ENCODE data around the gene CTDP1. TPM values are rescaled to one million over a fixed set of nuclear protein-coding genes. Genes with fewer than 3 reads are reported as not detected.
"Not testable (repeated sequence)": the region's sequence is repeated elsewhere in the genome, so short reads cannot be mapped to it uniquely, and the experiment has no call there.

CTDP1 gene
- total RNA-seq, 1 donor from 2014 or later: 15.7 TPM

DNA sequence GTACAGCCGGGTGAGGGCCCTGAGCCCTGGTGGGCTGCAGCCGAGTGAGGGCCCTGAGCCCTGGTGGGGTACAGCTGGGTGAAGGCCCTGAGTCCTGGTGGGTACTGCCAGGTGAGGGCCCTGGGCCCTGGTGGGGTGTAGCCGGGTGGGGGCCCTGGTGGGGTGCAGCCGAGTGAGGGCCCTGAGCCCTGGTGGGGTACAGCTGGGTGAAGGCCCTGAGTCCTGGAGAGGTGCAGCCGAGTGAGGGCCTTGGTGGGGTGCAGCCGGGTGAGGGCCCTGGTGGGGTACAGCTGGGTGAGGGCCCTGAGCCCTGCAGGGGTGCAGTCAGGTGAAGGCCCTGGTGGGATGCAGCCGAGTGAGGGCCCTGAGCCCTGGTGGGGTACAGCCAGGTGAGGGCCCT is 37.5 kb downstream of the CTDP1 start:
- ATAC-seq (no peak), DNase-seq (ENCODE audit: low spot score) (no peak)
- intact Hi-C loops (cut with DNase I): no loop called here

DNA sequence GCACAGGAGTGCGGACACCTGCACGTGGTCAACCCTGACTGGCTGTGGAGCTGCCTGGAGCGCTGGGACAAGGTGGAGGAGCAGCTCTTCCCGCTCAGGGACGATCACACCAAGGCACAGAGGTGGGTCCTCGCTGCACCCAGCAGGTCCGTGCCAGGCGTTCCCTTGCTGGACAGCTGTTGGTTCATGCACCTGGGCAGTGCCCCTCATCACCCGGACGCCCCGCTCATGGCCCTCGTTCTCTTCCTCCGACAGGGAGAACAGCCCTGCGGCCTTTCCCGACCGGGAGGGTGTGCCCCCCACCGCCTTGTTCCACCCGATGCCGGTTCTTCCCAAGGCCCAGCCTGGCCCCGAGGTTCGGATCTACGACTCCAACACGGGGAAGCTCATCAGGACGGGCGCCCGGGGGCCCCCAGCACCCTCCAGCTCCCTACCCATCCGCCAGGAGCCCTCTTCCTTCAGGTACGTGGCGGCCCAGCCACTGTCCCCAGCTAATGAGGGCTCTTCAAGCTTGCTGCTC is 38.0 kb downstream of the CTDP1 start:
- no peak for DNase-seq (ENCODE audit: low spot score)
- intact Hi-C loops (cut with DNase I): no loop called here
- ATAC-seq: no peak

DNA sequence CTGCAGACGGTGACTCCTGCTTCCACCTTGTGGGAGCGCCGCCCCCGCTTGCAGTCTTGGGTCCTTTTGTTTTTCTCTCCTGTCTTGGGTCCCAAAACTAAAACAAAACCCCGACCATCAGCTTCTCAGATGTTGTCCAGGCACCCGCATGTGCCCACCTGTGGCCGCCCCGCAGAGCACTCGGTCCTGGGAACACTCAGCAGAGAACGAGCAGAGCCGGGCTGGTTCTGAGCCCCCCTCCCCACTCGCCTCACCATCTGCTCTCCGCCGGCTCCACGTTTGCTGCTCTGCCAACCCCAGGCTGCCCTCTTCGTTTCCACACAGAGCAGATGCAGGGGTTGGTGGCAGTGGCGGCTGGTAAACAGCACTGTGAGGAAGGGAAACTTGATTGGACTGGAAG is 38.5 kb downstream of the CTDP1 start:
- DNase-seq (ENCODE audit: low spot score) (no peak), ATAC-seq (no peak)
- intact Hi-C loops (cut with DNase I): no loop called here

DNA sequence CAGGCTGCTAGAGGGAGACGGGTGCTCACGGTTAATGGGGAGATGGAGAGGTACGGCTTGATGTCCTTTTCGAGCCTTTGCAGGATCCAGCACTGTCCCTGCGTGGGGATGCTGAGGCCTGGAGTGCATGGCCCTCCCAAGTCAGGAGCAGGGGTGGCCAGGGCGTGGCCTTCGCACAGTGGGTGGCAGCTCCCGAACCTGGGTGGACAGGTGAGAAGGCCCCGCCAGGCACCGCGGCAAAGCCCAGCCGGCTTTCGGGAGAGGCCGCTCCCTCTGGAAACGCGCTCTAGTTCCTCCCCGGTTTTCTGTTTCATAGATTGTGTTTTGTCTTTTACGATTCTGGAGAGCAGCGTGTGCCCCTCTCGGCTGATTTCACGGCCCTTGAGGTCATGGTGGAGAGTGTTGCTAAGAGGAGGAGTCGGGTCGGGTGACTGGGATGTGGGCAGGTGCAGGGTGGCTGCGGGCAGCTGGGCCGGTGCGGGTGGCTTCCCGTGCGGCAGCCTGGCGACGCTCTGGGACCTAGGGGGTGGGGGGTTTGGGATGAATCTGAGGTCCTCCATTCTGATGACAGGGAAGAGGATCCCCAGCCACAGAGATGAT is 39.4 kb downstream of the CTDP1 start:
- intact Hi-C loops (cut with DNase I): no loop called here
- ATAC-seq (no peak), DNase-seq (ENCODE audit: low spot score) (no peak)

DNA sequence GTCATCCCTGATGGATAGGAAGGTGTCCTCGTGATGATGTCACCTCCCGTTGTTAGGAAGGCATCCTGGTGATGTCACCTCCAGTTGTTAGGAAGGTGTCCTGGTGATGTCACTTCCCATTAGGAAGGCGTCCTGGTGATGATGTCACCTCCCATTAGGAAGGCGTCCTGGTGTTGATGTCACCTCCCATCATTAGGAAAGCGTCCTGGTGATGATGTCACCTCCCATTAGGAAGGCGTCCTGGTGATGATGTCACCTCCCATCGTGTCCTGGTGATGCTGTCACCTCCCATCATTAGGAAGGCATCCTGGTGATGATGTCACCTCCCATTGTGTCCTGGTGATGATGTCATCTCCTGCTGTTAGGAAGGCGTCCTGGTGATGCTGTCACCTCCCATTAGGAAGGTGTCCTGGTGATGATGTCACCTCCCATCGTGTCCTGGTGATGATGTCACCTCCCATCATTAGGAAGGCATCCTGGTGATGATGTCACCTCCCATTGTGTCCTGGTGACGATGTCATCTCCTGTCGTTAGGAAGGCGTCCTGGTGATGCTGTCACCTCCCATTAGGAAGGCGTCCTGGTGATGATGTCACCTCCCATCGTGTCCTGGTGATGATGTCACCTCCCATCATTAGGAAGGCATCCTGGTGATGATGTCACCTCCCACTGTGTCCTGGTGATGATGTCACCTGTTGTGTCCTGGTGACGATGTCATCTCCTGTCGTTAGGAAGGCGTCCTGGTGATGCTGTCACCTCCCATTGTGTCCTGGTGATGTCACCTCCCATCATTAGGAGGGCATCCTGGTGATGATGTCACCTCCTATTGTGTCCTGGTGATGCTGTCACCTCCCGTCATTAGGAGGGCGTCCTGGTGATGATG is 40.1 kb downstream of the CTDP1 start:
- DNase-seq (ENCODE audit: low spot score); intact Hi-C loops (cut with DNase I); ATAC-seq: not testable (repeated sequence)

DNA sequence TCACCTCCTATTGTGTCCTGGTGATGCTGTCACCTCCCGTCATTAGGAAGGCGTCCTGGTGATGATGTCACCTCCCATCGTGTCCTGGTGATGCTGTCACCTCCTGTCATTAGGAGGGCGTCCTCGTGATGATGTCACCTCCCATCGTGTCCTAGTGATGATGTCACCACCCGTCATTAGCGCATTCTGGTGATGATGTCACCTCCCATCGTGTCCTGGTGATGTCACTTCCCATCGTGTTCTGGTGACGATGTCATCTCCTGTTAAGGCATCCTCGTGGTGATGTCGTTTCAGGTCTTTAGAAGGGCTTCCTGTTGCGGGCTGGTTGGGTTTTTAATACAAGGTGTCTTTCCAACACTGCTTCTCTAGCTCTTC is 40.7 kb downstream of the CTDP1 start:
- DNase-seq (ENCODE audit: low spot score) (no peak), ATAC-seq (no peak)
- intact Hi-C loops (cut with DNase I): no loop called here

DNA sequence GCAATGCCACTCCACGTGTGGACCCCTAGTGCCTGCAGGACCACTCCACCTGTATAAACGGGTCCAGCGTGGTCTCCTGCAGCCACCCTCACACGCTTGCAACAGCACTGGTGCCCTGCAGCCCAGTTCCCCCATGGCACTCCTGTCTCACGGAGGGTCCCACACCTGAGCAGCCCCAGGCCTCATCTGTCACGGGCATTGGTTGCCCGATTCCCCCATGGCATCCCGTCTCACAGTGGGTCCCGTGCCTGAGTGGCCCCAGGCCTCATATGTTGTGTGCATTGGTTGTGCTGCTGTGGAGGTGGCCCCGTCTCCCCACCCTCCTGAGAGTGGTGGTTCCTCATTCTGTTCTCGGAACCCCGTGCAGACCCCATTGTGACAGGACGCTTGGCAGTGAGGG is 43.4 kb downstream of the CTDP1 start:
- ATAC-seq: no peak
- intact Hi-C loops (cut with DNase I): no loop called here
- no peak for DNase-seq (ENCODE audit: low spot score)

DNA sequence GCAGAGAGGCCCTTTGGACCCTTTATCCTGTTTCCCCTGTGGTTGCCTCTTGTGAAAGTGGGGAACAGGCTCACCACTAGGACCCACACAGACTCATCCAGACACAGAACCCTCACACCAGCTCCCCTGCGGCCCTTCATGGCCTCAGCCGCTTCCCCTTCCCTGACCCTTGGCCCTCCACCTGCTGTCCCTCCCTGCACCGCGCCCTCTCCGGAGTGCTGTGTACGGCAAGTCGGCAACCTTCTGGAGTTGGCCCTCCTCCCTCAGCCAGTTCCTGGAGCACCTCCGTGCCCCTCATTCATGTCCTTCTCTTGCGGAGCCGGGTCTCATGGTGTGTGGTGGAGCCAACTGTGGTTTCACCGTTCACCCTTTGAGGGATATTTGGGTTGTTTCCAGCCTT is 44.0 kb downstream of the CTDP1 start:
- DNase-seq (ENCODE audit: low spot score): no peak
- intact Hi-C loops (cut with DNase I): no loop called here
- ATAC-seq: no peak

DNA sequence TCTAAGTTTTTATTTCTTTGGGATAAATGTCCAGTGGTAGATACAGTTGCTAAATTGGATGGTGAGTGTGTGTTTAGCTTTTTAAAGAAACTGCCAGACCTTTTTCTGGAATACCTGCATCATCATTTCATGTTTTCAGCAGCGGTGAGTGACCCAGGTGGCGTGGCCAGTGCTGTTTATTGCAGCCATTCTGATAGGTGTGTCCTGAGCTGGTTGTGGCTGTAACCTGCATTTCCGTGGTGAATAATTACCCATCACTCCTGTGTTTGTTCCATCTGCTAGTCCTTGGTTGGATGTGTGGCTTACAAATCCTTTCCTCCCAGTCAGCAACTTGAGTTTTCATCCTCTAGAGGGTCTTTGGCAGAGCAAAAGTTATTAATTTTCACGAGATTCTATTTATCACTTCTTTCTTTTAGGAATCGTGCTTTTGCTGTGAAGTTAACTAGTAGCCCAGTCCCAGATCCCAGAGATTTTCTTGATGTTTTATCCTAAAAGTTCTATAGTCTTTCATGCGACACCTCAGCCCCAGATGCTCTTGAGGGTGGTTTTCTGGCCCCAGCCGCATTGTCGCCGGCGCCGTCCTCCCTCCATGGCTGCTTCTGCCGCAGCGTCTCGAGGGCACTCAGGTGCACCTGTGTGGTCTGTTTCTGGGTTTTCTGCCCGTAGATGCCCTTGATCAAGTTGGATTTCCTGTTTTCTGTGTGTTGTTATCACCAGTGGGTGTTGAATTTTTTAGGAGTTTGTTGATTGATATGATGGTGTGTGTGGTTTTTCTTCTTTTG is 44.9 kb downstream of the CTDP1 start:
- DNase-seq (ENCODE audit: low spot score) (no peak), ATAC-seq (no peak)
- intact Hi-C loops (cut with DNase I): no loop called here

DNA sequence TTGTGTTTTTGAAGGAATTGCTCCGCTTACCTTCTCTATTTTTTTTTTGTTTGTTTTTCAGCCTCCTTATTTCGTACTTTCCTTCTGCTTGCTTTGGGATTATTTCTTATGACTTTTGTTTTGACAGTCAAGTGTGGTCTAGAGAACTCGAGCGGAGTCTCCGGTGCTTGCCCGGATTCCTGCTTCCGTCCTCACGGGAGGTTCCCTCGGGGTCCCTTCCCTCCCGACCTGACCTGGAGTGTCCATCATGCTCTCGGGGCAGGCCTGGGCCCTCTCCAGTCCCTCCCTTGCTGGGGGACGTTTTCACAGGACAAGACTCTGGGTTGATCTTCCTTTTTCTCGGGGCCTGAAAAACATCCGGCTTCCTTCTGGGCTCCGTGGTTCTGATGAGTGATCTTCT is 45.9 kb downstream of the CTDP1 start:
- no peak for ATAC-seq
- intact Hi-C loops (cut with DNase I): no loop called here
- DNase-seq (ENCODE audit: low spot score): no peak

DNA sequence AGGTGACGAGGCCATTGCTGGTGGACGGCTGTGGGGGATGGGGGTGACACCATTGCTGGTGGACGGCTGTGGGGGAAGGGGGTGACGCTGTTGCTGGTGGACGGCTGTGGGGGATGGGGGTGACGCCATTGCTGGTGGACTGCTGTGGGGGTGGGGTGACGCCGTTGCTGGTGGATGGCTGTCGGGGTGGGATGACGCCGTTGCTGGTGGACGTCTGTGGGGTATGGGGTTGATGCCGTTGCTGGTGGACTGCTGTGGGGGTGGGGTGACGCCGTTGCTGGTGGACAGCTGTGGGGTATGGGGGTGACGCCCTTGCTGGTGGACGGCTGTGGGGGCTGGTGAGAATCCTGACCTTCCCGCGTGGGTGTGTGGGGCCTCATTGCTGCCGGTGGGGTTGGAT is 47.1 kb downstream of the CTDP1 start:
- no peak for DNase-seq (ENCODE audit: low spot score)
- intact Hi-C loops (cut with DNase I): no loop called here

DNA sequence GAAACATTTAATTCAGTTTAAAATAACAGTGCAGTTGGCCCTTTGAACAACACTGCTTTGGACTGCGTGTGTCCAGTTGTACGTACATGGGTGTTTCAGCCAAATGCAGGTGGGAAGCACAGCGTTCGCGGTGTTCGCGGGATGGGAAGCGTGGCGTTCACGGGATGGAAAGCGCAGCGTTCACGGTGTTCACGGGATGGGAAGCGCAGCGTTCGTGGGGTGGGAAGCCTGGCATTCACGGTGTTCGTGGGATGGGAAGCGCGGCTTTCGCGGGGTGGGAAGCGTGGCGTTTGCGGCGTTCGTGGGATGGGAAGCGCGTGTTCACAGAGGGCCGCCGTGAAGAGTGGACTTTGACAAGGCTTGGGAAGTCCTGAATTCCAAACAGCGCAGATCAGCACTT is 47.6 kb downstream of the CTDP1 start:
- ATAC-seq (no peak), DNase-seq (ENCODE audit: low spot score) (no peak)
- intact Hi-C loops (cut with DNase I): no loop called here

More for the DNA sequence above, 47.1 kb downstream of the CTDP1 start:
- no peak for ATAC-seq

DNA sequence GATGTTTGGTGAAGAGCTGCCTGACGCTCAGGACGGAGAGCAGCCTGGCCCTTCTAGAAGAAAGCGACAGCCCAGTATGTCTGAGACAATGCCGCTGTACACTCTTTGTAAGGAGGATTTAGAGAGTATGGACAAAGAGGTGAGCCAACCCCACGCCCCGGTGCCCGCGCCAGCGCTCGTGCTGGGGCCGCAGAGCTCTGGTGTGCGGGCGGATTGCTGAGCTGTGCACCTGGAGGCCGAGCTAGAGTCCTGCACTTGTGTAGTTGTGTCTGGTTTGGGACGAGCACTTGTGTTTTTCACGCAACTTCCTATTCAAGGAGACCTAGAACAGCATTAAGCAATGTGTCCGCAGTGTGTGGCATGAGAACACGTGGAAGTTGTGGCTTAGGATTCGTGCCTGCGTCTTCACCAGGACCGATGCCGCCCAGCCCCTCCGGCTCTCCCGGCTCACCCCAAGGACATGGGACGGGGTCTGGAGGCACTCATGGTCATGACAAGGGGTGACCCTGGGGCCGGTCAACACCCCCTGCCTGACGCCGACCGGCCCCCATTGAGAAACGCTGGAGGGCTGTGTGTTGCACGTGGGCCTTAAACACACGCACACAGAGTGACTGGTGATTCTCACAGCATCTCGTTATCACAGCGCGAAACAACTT is 49.5 kb downstream of the CTDP1 start:
- ATAC-seq (no peak), DNase-seq (ENCODE audit: low spot score) (no peak)
- intact Hi-C loops (cut with DNase I): no loop called here

DNA sequence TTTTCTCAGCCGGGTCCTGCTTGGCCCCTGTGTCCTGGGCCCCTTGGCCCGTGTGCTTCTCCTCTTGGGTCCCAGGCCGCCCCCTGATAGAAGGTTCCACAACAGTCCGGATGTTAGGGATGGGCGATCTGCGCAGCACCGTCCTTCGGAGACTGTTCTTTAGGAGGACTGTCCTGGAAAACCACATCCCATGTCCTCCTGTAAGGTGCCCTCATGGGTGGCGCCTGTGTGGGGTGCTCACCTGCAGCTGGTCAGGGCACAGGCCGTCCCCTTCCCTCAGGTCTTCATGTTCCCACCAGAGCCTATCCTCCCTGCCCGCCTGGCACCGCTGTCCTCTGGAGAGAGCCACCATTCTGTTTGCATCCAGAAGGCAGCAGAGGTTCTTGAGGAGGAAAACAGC is 50.0 kb downstream of the CTDP1 start:
- intact Hi-C loops (cut with DNase I): no loop called here
- no peak for DNase-seq (ENCODE audit: low spot score)
- ATAC-seq: no peak

DNA sequence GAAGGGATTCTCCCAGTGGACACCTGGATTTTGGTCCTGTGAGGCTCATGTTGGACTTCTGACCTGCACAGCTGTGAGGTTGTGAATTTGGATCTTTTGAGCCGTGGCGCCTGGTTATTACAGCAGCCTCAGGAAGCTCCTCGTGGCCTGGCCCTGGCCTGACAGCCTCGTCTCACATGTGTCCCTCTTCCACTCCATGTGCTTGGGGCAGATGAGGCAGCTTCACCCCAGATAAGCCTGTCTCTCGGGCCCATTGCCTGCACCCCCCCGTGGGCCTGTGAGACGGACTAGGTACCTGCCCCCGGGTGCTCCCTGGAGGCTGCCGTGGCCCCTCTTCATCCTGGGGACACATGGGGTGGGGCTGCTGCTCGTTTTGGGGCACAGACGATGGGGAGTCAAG is 51.2 kb downstream of the CTDP1 start:
- intact Hi-C loops (cut with DNase I): no loop called here
- DNase-seq (ENCODE audit: low spot score) (no peak), ATAC-seq (no peak)

DNA sequence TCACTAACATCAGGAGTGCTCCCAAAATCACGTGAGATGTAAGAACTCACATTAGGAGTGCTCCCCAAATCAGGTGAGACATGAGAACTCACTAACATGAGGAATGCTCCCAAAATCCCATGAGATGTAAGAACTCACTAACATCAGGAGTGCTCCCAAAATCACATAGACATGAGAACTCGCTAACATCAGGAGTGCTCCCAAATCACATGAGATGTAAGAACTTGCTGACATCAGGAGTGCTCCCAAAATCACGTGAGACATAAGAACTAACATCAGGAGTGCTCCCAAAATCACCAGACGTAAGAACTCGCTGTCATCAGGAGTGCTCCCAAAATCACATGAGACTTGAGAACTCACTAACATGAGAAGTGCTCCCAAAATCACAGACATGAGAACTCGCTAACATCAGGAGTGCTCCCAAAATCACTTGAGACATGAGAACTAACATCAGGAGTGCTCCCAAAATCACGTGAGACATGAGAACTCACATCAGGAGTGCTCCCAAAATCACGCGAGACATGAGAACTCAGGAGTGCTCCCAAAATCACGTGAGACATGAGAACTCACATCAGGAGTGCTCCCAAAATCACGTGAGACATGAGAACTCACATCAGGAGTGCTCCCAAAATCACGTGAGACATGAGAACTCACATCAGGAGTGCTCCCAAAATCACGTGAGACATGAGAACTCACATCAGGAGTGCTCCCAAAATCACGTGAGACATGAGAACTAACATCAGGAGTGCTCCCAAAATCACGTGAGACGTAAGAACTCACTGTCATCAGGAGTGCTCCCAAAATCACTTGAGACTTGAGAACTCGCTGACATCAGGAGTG is 52.5 kb downstream of the CTDP1 start:
- intact Hi-C loops (cut with DNase I); DNase-seq (ENCODE audit: low spot score); ATAC-seq: not testable (repeated sequence)

DNA sequence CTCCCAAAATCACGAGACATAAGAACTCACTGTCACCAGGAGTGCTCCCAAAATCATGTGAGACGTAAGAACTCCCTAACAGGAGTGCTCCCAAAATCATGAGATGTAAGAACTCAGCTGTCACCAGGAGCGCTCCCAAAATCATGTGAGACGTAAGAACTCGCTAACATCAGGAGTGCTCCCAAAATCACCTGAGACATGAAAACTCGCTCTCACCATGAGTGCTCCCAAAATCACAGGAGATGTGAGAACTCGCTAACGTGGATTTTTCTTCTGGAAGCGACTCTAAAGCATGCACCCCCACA is 53.1 kb downstream of the CTDP1 start:
- DNase-seq (ENCODE audit: low spot score): no peak
- intact Hi-C loops (cut with DNase I): no loop called here
- no peak for ATAC-seq

DNA sequence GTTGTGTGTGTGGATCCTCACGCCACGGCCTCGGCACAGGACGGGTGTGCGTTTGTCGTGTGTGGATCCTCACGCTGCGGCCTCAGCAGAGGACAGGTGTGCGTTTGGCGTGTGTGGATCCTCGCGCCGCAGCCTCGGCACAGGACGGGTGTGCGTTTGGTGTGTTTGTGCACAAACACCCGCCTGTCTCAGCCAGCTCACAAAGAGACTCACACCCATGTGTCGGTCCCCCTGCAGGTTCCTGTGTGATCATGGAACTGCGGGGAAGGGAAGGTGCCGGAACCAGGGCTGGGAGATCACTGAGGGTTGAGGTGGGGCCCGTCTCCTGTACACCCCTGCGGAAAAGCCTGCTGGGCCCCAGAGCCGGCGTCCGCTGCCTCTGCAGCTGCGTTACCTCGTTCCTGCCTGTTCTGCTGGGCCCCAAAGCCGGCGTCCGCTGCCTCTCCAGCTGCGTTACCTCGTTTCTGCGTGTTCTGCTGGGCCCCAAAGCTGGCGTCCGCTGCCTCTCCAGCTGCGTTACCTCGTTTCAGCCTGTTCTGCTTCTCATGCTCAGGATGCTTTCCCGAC is 53.6 kb downstream of the CTDP1 start:
- no peak for DNase-seq (ENCODE audit: low spot score)
- intact Hi-C loops (cut with DNase I): no loop called here
- no peak for ATAC-seq

Data from sciatic nerve (tissue), 2 donors.